GM12873 (cell line): Measurements from ENCODE around the gene ANKH.

Experiments
- CTCF ChIP-seq: IDR thresholded peaks from 2 replicates; pipeline ENCODE4 v1.5.1; 2012; ENCODE audit warnings: low read depth, mild to moderate bottlenecking, moderate library complexity, low read length, control low read depth; ENCODE audit not compliant: insufficient read depth; ENCODE audit errors: missing control alignments

The ANKH gene

GRCh38 chr5:14667290-14667689 is 204.3 kb downstream of the ANKH start:
- no peak for TF ChIP-seq CTCF

GRCh38 chr5:14666357-14666756 is 205.2 kb downstream of the ANKH start:
- no peak for TF ChIP-seq CTCF

- peak; percentile 44 for TF ChIP-seq CTCF
These were observed 205.6 kb downstream of the ANKH start for GRCh38 chr5:14665949-14666348.

- no peak for TF ChIP-seq CTCF
These were observed 206.3 kb downstream of the ANKH start for GRCh38 chr5:14665101-14665822.

GRCh38 chr5:14664270-14665100 is 207.1 kb downstream of the ANKH start, which contains the start of gene OTULIN:
Gene OTULIN (plus strand): TSS chr5:14664718. CDS start chr5:14664826, 108 bp downstream.
- no peak for TF ChIP-seq CTCF

GRCh38 chr5:14663734-14664269 is 207.8 kb downstream of the ANKH start:
- no peak for TF ChIP-seq CTCF

- no peak for TF ChIP-seq CTCF
These were observed 208.8 kb downstream of the ANKH start for GRCh38 chr5:14662721-14663260.
